ENCODE measurements around the gene ATG4D.
"Not testable (repeated sequence)": the region's sequence is repeated elsewhere in the genome, so short reads cannot be mapped to it uniquely, and the experiment has no call there.

The ATG4D gene

DNA sequence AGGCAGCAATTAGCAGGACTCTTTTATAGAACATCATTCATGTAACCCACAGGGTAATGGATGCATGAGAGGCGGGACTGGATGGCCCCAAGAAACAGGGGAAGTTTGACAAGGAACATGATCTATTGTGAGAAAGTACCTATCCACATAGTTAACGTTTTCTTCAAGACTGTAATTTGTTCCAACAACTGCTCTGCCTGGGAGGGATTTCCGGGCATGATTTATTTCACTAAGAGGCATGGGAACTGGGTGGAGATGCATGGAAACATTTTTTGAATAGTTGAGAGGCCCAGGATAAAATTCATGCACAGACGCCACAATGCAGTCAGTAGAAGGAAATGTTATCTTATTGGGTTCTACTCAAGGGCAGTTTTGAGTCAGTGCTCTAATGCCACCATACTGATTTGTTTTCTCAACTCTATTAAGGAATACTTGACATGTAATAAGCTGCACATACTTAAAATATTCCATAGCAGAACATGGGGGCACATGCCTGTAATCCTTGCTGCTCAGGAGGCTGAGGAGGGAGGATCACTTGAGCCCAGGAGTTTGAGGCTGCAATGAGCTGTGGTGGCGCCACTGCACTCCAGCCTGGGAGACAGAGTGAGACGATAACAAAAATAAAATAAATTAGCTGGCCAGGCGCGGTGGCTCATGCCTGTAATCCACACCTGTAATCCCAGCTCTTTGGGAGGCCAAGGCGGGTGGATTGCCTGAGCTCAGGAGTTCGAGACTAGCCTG lies 9.9 kb upstream of the ATG4D start:
- H3K27me3 ChIP-seq (replicated peaks in 2 of 5; ENCODE audit: control insufficient read depth in 4 of 5, insufficient read depth in 5 of 5, low read length in 4 of 5): peaks cover 0 to 2% (median 0%) of the 10 kb centered on the region in 5 experiments
- WGBS (ENCODE audit: insufficient coverage): 68% methylated on average over 6 of the region's 10 CpGs
- no peak overlapping the region for H3K4me3 ChIP-seq (ENCODE audit: control insufficient read depth in 1 of 7, extremely low read depth in 1 of 7, insufficient read depth in 4 of 7, low read depth in 2 of 7, low read length in 6 of 7)
- DNase-seq: peak in 2 of 3 donors; percentile 38 to 55
- H3K36me3 ChIP-seq (ENCODE audit: control insufficient read depth in 4 of 4, insufficient read depth in 4 of 4, low read length in 3 of 4): no peaks in the 10 kb centered on the region
- H3K4me1 ChIP-seq (ENCODE audit: control extremely low read depth in 1 of 4, control insufficient read depth in 4 of 4, insufficient read depth in 4 of 4, low read length in 3 of 4): peaks cover 0 to 8% (median 0%) of the 10 kb centered on the region in 4 experiments
- ChIA-PET POLR2A (no interaction called here), CTCF (interaction anchor here (0.9 to 4.0 kb wide), 6 partner anchors 9 to 131 kb away, joined by 3 to 12 read pairs (median 4); no protein-coding TSS in a partner anchor)
- no peaks in the 10 kb centered on the region for H3K9me3 ChIP-seq (ENCODE audit: control extremely low read depth in 1 of 5, control insufficient read depth in 4 of 5, insufficient read depth in 2 of 5, low read depth in 1 of 5, low read length in 4 of 5)
- no peak overlapping the region for H3K27ac ChIP-seq (ENCODE audit: insufficient read depth in 1 of 2, low read depth in 1 of 2, low read length in 2 of 2, poor library complexity in 1 of 2, severe bottlenecking in 2 of 2)

DNA sequence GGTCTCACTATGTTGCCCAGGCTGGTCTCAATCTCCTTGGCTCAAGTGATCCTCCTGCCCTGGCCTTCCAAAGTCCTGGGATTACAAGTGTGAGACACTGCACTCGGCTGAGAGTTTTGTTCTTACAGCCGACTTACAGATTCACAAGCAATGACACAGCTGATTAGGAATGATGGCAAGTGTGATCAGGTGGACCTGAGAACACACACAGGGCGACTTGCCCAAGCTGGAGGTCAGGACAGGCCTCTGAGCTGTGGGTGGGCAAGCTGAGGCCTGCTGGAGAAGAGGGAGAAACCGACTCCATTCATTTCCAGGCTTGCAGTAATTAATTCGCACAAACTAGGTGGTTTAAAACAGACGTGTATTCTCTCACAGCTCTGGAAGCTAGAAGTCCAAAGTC lies 8.1 kb upstream of the ATG4D start:
- Histone ChIP-seq H3K27ac (ENCODE audit: insufficient read depth in 1 of 2, low read depth in 1 of 2, low read length in 2 of 2, poor library complexity in 1 of 2, severe bottlenecking in 2 of 2) (no peak overlapping the region), H3K4me1 (ENCODE audit: control extremely low read depth in 1 of 4, control insufficient read depth in 4 of 4, insufficient read depth in 4 of 4, low read length in 3 of 4) (peaks cover 0 to 15% (median 6%) of the 10 kb centered on the region in 4 experiments), H3K4me3 (ENCODE audit: control insufficient read depth in 1 of 7, extremely low read depth in 1 of 7, insufficient read depth in 4 of 7, low read depth in 2 of 7, low read length in 6 of 7) (no peak overlapping the region), H3K9me3 (ENCODE audit: control extremely low read depth in 1 of 5, control insufficient read depth in 4 of 5, insufficient read depth in 2 of 5, low read depth in 1 of 5, low read length in 4 of 5) (no peaks in the 10 kb centered on the region), H3K36me3 (ENCODE audit: control insufficient read depth in 4 of 4, insufficient read depth in 4 of 4, low read length in 3 of 4) (no peaks in the 10 kb centered on the region), H3K27me3 (replicated peaks in 2 of 5; ENCODE audit: control insufficient read depth in 4 of 5, insufficient read depth in 5 of 5, low read length in 4 of 5) (peaks cover 0 to 2% (median 0%) of the 10 kb centered on the region in 5 experiments)
- CTCF ChIA-PET: interaction anchor here (1.0 to 4.0 kb wide), 5 partner anchors 7 to 305 kb away, joined by 3 to 12 read pairs (median 4); no protein-coding TSS in a partner anchor
- 94% methylated on average over 5 of the region's 6 CpGs for WGBS (ENCODE audit: insufficient coverage)
- no peak for DNase-seq
- POLR2A ChIA-PET: no interaction called here

DNA sequence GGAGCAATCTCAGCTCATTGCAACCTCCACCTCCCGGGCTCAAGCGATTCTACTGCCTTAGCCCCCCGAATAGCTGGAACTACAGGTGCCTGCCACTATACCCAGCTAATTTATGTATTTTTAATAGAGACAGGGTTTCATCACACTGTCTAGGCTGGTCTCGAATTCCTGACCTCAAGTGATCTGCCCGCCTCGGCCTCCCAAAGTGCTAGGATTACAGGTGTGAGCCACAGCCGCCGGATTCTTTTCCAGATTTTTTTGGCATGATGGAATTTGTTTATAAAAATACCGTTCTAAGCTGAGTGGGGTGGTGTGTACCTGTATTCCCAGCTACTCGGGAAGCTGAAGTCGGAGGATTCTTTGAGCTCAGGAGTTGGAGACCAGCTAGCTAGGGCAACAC lies 6.0 kb upstream of the ATG4D start:
- CTCF ChIA-PET: interaction anchor here (0.6 to 1.3 kb wide), 4 partner anchors 21 to 178 kb away, joined by 3 read pairs; partner anchors contain the start of gene S1PR5
- POLR2A ChIA-PET: no interaction called here
- 97% methylated on average over 8 of the region's 11 CpGs for WGBS (ENCODE audit: insufficient coverage)

DNA sequence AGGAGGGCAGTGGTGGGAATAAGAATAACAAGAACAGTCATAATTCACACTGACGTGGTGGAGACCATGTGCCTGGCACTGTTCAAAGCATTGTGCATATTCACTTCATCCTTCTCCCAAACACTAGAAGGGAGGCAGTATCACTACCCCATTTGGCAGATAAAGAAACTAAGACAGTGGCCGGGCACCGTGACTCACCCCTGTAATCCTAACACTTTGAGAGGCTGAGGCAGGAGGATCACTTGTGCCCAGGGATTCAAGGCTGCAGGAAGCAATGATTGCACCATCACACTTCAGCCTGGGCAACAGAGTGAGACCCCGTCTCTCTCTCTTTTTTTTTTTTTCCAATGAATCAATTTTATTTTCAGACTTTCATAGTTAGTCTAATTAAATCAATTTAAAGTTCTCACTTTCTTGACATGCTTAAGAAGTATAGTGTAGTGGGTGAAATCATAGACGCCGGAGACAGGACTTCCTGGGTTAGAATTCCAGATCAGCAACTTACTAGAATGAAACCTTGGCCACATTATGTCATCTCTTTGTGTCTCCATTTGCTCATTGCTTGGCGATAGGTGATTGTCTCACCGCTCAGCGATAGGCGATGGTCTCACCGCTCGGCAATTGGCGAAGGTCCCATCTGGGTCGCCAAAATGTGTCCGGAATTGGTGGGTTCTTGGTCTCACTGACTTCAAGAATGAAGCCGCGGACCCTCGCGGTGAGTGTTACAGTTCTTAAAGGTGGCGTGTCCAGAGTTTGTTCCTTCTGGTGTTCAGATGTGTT lies 5.3 kb upstream of the ATG4D start:
- H3K27me3 ChIP-seq (replicated peaks in 2 of 5; ENCODE audit: control insufficient read depth in 4 of 5, insufficient read depth in 5 of 5, low read length in 4 of 5): peaks cover 0 to 2% (median 0%) of the 10 kb centered on the region in 5 experiments
- 62% methylated on average over 9 of the region's 20 CpGs for WGBS (ENCODE audit: insufficient coverage)
- no peaks in the 10 kb centered on the region for H3K36me3 ChIP-seq (ENCODE audit: control insufficient read depth in 4 of 4, insufficient read depth in 4 of 4, low read length in 3 of 4)
- H3K27ac ChIP-seq (ENCODE audit: insufficient read depth in 1 of 2, low read depth in 1 of 2, low read length in 2 of 2, poor library complexity in 1 of 2, severe bottlenecking in 2 of 2): no peak overlapping the region
- H3K4me3 ChIP-seq (ENCODE audit: control insufficient read depth in 1 of 7, extremely low read depth in 1 of 7, insufficient read depth in 4 of 7, low read depth in 2 of 7, low read length in 6 of 7): peak overlapping the region in 1 of 7 experiments; percentile 37
- peak in 2 of 3 donors; percentile 48 to 56 for DNase-seq
- ChIA-PET CTCF (interaction anchor here (0.9 to 1.3 kb wide), 3 partner anchors 27 to 163 kb away, joined by 3 read pairs; partner anchors contain the start of gene QTRT1), POLR2A (no interaction called here)
- H3K4me1 ChIP-seq (ENCODE audit: control extremely low read depth in 1 of 4, control insufficient read depth in 4 of 4, insufficient read depth in 4 of 4, low read length in 3 of 4): peaks cover 0 to 26% (median 16%) of the 10 kb centered on the region in 4 experiments
- H3K9me3 ChIP-seq (ENCODE audit: control extremely low read depth in 1 of 5, control insufficient read depth in 4 of 5, insufficient read depth in 2 of 5, low read depth in 1 of 5, low read length in 4 of 5): no peaks in the 10 kb centered on the region

More for the DNA sequence above, 6.0 kb upstream of the ATG4D start:
- no peak for DNase-seq
- H3K4me3 ChIP-seq (ENCODE audit: control insufficient read depth in 1 of 7, extremely low read depth in 1 of 7, insufficient read depth in 4 of 7, low read depth in 2 of 7, low read length in 6 of 7): no peak overlapping the region
- no peaks in the 10 kb centered on the region for H3K36me3 ChIP-seq (ENCODE audit: control insufficient read depth in 4 of 4, insufficient read depth in 4 of 4, low read length in 3 of 4)
- H3K4me1 ChIP-seq (ENCODE audit: control extremely low read depth in 1 of 4, control insufficient read depth in 4 of 4, insufficient read depth in 4 of 4, low read length in 3 of 4): peaks cover 0 to 19% (median 10%) of the 10 kb centered on the region in 4 experiments
- H3K27me3 ChIP-seq (replicated peaks in 2 of 5; ENCODE audit: control insufficient read depth in 4 of 5, insufficient read depth in 5 of 5, low read length in 4 of 5): peaks cover 0 to 2% (median 0%) of the 10 kb centered on the region in 5 experiments
- H3K9me3 ChIP-seq (ENCODE audit: control extremely low read depth in 1 of 5, control insufficient read depth in 4 of 5, insufficient read depth in 2 of 5, low read depth in 1 of 5, low read length in 4 of 5): no peaks in the 10 kb centered on the region
- no peak overlapping the region for H3K27ac ChIP-seq (ENCODE audit: insufficient read depth in 1 of 2, low read depth in 1 of 2, low read length in 2 of 2, poor library complexity in 1 of 2, severe bottlenecking in 2 of 2)

DNA sequence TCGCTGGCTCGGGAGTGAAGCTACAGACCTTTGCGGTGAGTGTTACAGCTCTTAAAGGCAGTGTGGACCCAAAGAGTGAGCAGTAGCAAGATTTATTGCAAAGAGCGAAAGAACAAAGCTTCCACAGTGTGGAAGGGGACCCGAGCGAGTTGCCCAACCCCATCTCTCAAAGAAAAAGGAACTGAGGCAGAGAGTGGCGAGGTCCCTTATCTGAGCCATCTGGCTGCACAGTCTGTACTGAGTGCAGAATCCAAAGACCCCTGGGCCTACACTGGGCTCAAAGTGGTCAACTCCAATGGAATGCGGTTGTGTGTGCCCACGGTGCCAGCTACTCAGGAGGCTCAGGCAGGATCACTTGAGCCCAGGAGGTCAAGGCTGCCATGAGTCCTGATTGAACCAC lies 4.7 kb upstream of the ATG4D start:
- H3K27me3 ChIP-seq (replicated peaks in 2 of 5; ENCODE audit: control insufficient read depth in 4 of 5, insufficient read depth in 5 of 5, low read length in 4 of 5); H3K36me3 ChIP-seq (ENCODE audit: control insufficient read depth in 4 of 4, insufficient read depth in 4 of 4, low read length in 3 of 4); H3K27ac ChIP-seq (ENCODE audit: insufficient read depth in 1 of 2, low read depth in 1 of 2, low read length in 2 of 2, poor library complexity in 1 of 2, severe bottlenecking in 2 of 2); POLR2A ChIA-PET; H3K9me3 ChIP-seq (ENCODE audit: control extremely low read depth in 1 of 5, control insufficient read depth in 4 of 5, insufficient read depth in 2 of 5, low read depth in 1 of 5, low read length in 4 of 5): not testable (repeated sequence)
- peak in 2 of 3 donors; percentile 51 to 54 for DNase-seq
- WGBS (ENCODE audit: insufficient coverage): 11% methylated on average over 6 of the region's 9 CpGs
- Histone ChIP-seq H3K4me3 (ENCODE audit: control insufficient read depth in 1 of 7, extremely low read depth in 1 of 7, insufficient read depth in 4 of 7, low read depth in 2 of 7, low read length in 6 of 7) (peak overlapping the region in 5 of 7 experiments; percentile 1 to 55 (median 26)), H3K4me1 (ENCODE audit: control extremely low read depth in 1 of 4, control insufficient read depth in 4 of 4, insufficient read depth in 4 of 4, low read length in 3 of 4) (peaks cover 0 to 22% (median 18%) of the 10 kb centered on the region in 4 experiments)
- CTCF ChIA-PET: interaction anchor here (1.1 kb wide), 3 partner anchors 32 to 162 kb away, joined by 3 read pairs; partner anchors contain the start of gene QTRT1

DNA sequence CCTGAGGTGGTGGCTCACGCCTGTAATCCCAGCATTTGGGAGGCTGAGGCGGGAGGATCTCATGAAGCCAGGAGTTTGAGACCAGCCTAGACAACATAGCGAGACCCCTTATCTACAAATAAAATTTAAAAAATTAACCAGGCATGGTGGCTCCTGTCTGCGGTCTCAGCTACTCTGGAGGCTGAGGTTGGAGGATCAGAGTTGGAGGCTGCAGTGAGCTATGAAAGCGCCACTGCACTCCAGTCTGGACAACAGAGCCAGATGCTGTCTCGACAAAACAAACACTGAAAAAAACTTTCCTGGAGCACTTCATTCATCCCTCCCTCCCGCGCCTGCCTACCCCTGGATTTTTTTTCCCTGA lies 665 bp upstream of the ATG4D start:
- CTCF ChIA-PET: interaction anchor here (0.6 to 4.1 kb wide), 13 partner anchors 8 to 153 kb away, joined by 3 to 35 read pairs (median 5); partner anchors contain the start of gene CDKN2D
- Histone ChIP-seq H3K36me3 (ENCODE audit: control insufficient read depth in 4 of 4, insufficient read depth in 4 of 4, low read length in 3 of 4) (peaks cover 2 to 15% (median 9%) of the 10 kb centered on the region in 4 experiments), H3K27me3 (replicated peaks in 2 of 5; ENCODE audit: control insufficient read depth in 4 of 5, insufficient read depth in 5 of 5, low read length in 4 of 5) (peaks cover 0 to 2% (median 0%) of the 10 kb centered on the region in 5 experiments), H3K27ac (ENCODE audit: insufficient read depth in 1 of 2, low read depth in 1 of 2, low read length in 2 of 2, poor library complexity in 1 of 2, severe bottlenecking in 2 of 2) (no peak overlapping the region), H3K9me3 (ENCODE audit: control extremely low read depth in 1 of 5, control insufficient read depth in 4 of 5, insufficient read depth in 2 of 5, low read depth in 1 of 5, low read length in 4 of 5) (no peaks in the 10 kb centered on the region), H3K4me3 (ENCODE audit: control insufficient read depth in 1 of 7, extremely low read depth in 1 of 7, insufficient read depth in 4 of 7, low read depth in 2 of 7, low read length in 6 of 7) (peak overlapping the region in 6 of 7 experiments; percentile 48 to 95 (median 86)), H3K4me1 (ENCODE audit: control extremely low read depth in 1 of 4, control insufficient read depth in 4 of 4, insufficient read depth in 4 of 4, low read length in 3 of 4) (peaks cover 0 to 32% (median 29%) of the 10 kb centered on the region in 4 experiments)
- WGBS (ENCODE audit: insufficient coverage): 59% methylated on average over 5 of the region's 8 CpGs
- POLR2A ChIA-PET: interaction anchor here (1.0 to 2.8 kb wide), 3 partner anchors 11 to 25 kb away, joined by 5 to 18 read pairs (median 10); partner anchors contain the start of genes CDKN2D and KRI1
- DNase-seq: peak in 2 of 3 donors; percentile 31 to 42
